HepG2 (cell line): ENCODE data around the gene MYO1C. TPM values are rescaled to one million over a fixed set of nuclear protein-coding genes. Genes with fewer than 3 reads are reported as not detected.

Experiments used
- ATAC-seq: fragments of 200-7000 bp; cut with Tn5 transposase; 3 replicates; pipeline ENCODE4 v1.9.1; 2020; ENCODE audit warnings: mild to moderate bottlenecking, moderate library complexity
- BruUV-seq: library from RNA; stranded (reverse); fragments of 400-500 nt; replicated peaks from 2 replicates; lab custom pipeline; 2021; lab: Mats Ljungman, UMichigan
- CTCF ChIA-PET: fragments of 300-600 bp; formaldehyde crosslinking; extraction: SDS; loops from one replicate; lab custom pipeline; 2021; ENCODE audit warnings: low total read pairs, inconsistent platforms, low intra/inter-chr PET ratio; lab: Yijun Ruan, JAX
- POLR2A ChIA-PET: fragments of 350-600 bp; sonication (Branson Sonifier 250); formaldehyde crosslinking; loops from one replicate; lab custom pipeline; 2020; ENCODE audit warnings: antibody characterized with exemption, inconsistent platforms; lab: Yijun Ruan, JAX
- DNase-seq: peaks from one replicate; pipeline ENCODE4 v3.0.0-alpha.2; 2015; ENCODE audit warnings: low spot score
- FAIRE-seq: peaks from 3 replicates; lab custom pipeline; 2011; peaks lifted over from hg19 to GRCh38; lab: Jason Lieb, UNC
- H2AFZ ChIP-seq: one replicate; pipeline ENCODE4 v1.6.1; 2011; ENCODE audit warnings: low read length, inconsistent platforms
- H3K27ac ChIP-seq: fragments of 300-600 bp; 3 replicates; pipeline ENCODE4 v1.8.0; 2011; ENCODE audit warnings: mixed run types, mild to moderate bottlenecking, mixed read lengths, low read length, inconsistent platforms; ENCODE audit not compliant: insufficient read depth; ENCODE audit errors: extremely low read length
- H3K27me3 ChIP-seq, 2 experiments: fragments of 200-600 bp in 1 of 2; 2 replicates in 1 of 2; 3 replicates in 1 of 2; pipeline versions ENCODE4 v1.6.0 to v1.8.0; 2011; ENCODE audit warnings: low read length in 2 of 2, mild to moderate bottlenecking in 2 of 2, moderate library complexity in 2 of 2, inconsistent platforms in 1 of 2; ENCODE audit not compliant: insufficient read depth in 2 of 2, control insufficient read depth in 1 of 2
- H3K36me3 ChIP-seq, 2 experiments: fragments of 200-600 bp in 1 of 2; replicated peaks in 1 of 2; 2 replicates in 1 of 2; 3 replicates in 1 of 2; pipeline versions ENCODE4 v1.5.1 to v1.8.0; 2011; ENCODE audit warnings: low read length in 2 of 2, inconsistent platforms in 1 of 2; ENCODE audit not compliant: insufficient read depth in 2 of 2, control insufficient read depth in 1 of 2
- H3K4me1 ChIP-seq: 2 replicates; pipeline ENCODE4 v1.5.1; 2012; ENCODE audit warnings: low read length, inconsistent platforms; ENCODE audit not compliant: insufficient read depth
- H3K4me2 ChIP-seq: 2 replicates; pipeline ENCODE4 v1.6.0; 2011; ENCODE audit warnings: low read depth, low read length, inconsistent platforms
- H3K4me3 ChIP-seq, 3 experiments: fragments of 200-600 bp in 1 of 3; sonication (generic), shearing (Covaris generic) in 1 of 3; replicated peaks in 1 of 3; 2 replicates each; pipeline ENCODE4 v1.5.1; 2011 to 2016; ENCODE audit warnings: low read length in 3 of 3, inconsistent platforms in 2 of 3, low read depth in 2 of 3, mild to moderate bottlenecking in 2 of 3, control low read depth in 1 of 3, mixed read lengths in 1 of 3; ENCODE audit not compliant: insufficient read depth in 1 of 3
- H3K79me2 ChIP-seq: one replicate; pipeline ENCODE4 v1.6.1; 2011; ENCODE audit warnings: low read length, inconsistent platforms; ENCODE audit not compliant: insufficient read depth
- H3K9ac ChIP-seq: 2 replicates; pipeline ENCODE4 v1.6.0; 2011; ENCODE audit warnings: mild to moderate bottlenecking, low read depth, low read length, inconsistent platforms; ENCODE audit not compliant: insufficient read depth
- H3K9me3 ChIP-seq: 2 replicates; pipeline ENCODE4 v1.5.1; 2012; ENCODE audit warnings: mild to moderate bottlenecking, low read length
- H4K20me1 ChIP-seq: 2 replicates; pipeline ENCODE4 v1.6.0; 2011; ENCODE audit warnings: inconsistent platforms, mild to moderate bottlenecking, low read length, moderate library complexity; ENCODE audit not compliant: insufficient read depth
- LRRFIP1 ChIP-seq: sonication (generic); formaldehyde crosslinking; conservative IDR thresholded peaks from 2 replicates; pipeline ENCODE4 v1.4.0; 2020; ENCODE audit warnings: missing genetic modification reagents
- MLX ChIP-seq: IDR thresholded peaks from 2 replicates; pipeline ENCODE4 v1.6.1; 2016
- NFE2L1 ChIP-seq: sonication (generic); formaldehyde crosslinking; IDR thresholded peaks from 2 replicates; pipeline ENCODE4 v1.4.0; 2020; ENCODE audit warnings: missing genetic modification reagents, mild to moderate bottlenecking, borderline replicate concordance
- SIN3B ChIP-seq: fragments of 150-350 bp; IDR thresholded peaks from 2 replicates; pipeline ENCODE4 v1.6.1; 2014; ENCODE audit warnings: low read length
- SP2 ChIP-seq: sonication (generic); formaldehyde crosslinking; IDR thresholded peaks from 2 replicates; pipeline ENCODE4 v1.5.1; 2020; ENCODE audit warnings: mild to moderate bottlenecking, missing genetic modification reagents
- SRSF9 ChIP-seq: fragments of 200-400 bp; formaldehyde crosslinking; IDR thresholded peaks from 2 replicates; pipeline ENCODE4 v1.6.1; 2018; ENCODE audit warnings: borderline replicate concordance, mild to moderate bottlenecking, low read depth, low read length; ENCODE audit not compliant: insufficient read depth, poor library complexity, severe bottlenecking
- TBP ChIP-seq: sonication (generic); formaldehyde crosslinking; IDR thresholded peaks from 2 replicates; pipeline ENCODE4 v1.5.0; 2020; ENCODE audit warnings: missing genetic modification reagents
- ZNF282 ChIP-seq: fragments of 450-650 bp; IDR thresholded peaks from 2 replicates; pipeline ENCODE4 v1.6.1; 2018; ENCODE audit not compliant: partially characterized antibody
- ZNF383 ChIP-seq: sonication (generic); formaldehyde crosslinking; IDR thresholded peaks from 2 replicates; pipeline ENCODE4 v1.4.0; 2020; ENCODE audit warnings: missing genetic modification reagents, mild to moderate bottlenecking, borderline replicate concordance
- ZNF546 ChIP-seq: sonication (generic); formaldehyde crosslinking; conservative IDR thresholded peaks from 2 replicates; pipeline ENCODE4 v1.8.1; 2023; ENCODE audit warnings: mild to moderate bottlenecking, missing genetic modification reagents
- ZNF564 ChIP-seq: sonication (generic); formaldehyde crosslinking; IDR thresholded peaks from 2 replicates; pipeline ENCODE4 v1.8.1; 2023; ENCODE audit warnings: mild to moderate bottlenecking, missing genetic modification reagents
- ZNF710 ChIP-seq: sonication (generic); formaldehyde crosslinking; IDR thresholded peaks from 2 replicates; pipeline ENCODE4 v1.5.0; 2020; ENCODE audit warnings: mild to moderate bottlenecking, missing genetic modification reagents, borderline replicate concordance
- ZNF891 ChIP-seq: sonication (generic); formaldehyde crosslinking; IDR thresholded peaks from 2 replicates; pipeline ENCODE4 v1.5.0; 2020; ENCODE audit warnings: mild to moderate bottlenecking, missing genetic modification reagents
- WGBS: methylation state at CpG from one replicate; pipeline ENCODE4 v1.1.6; 2017; ENCODE audit warnings: low lambda C conversion rate; 5-methylcytosine and 5-hydroxymethylcytosine counted together
- in situ Hi-C: cut with HindIII; loops from 2 replicates; pipeline ENCODE4 v1.10.0; 2017; ENCODE audit warnings: low pct_unique_long_range_greater_than_20kb; ENCODE audit not compliant: extremely low pct_ligation_motif_present
- intact Hi-C: fragments of 100-400 bp; cut with micrococcal nuclease; formaldehyde crosslinking; loops from one replicate; pipeline ENCODE4 v1.10.0; 2022; ENCODE audit not compliant: unreplicated experiment
- polyA plus RNA-seq, 8 experiments: library from polyadenylated mRNA; depleted of rRNA in 3 of 8; stranded (reverse) in 7 of 8; unstranded in 1 of 8; fragments of >200 nt; fragmentation: Illumina TruSeq in 4 of 8; extraction: Trizol in 4 of 8; gene quantifications; 2 replicates each; pipeline versions ENCODE4 v1.2.1 to v1.2.3, GENCODE V29; 2011 to 2016; ENCODE audit warnings: low read depth in 4 of 8, missing spikeins in 1 of 8, mixed read lengths in 1 of 8; ENCODE audit not compliant: insufficient read depth in 1 of 8
- total RNA-seq, 5 experiments: library from RNA; depleted of rRNA; stranded (reverse); fragments of >200 nt; fragmentation: Illumina TruSeq; extraction: Trizol; gene quantifications; 2 replicates each; pipeline ENCODE4 v1.2.3, GENCODE V29; 2016; ENCODE audit warnings: low read depth in 1 of 5
- TF ChIP-seq, protein P1 (sequence below): sonication (generic); formaldehyde crosslinking; IDR thresholded peaks from 2 replicates; pipeline ENCODE4 v1.8.1; 2023; ENCODE audit warnings: mild to moderate bottlenecking, missing genetic modification reagents

Gene MYO1C
- total and polyA plus RNA-seq, 2 of the 13 experiments (the other 11 are each of a cell fraction or from before 2014, with no cell fraction given) = 22.7 to 40.8 TPM

- H3K4me2 ChIP-seq = peak overlapping the region; percentile 99; the same call in 1 of the 2 replicates
- in situ Hi-C loops = no loop called here
- no peak overlapping the region for H3K4me3 ChIP-seq
- TF ChIP-seq ZNF282 (no peak), ZNF710 (CRISPR knock-in tag) (no peak), TBP (CRISPR knock-in tag) (no peak), MLX (no peak), SIN3B (no peak), SP2 (CRISPR knock-in tag) (no peak), ZNF546 (no peak), SRSF9 (no peak), ZNF383 (CRISPR knock-in tag) (no peak), ZNF564 (CRISPR knock-in tag) (no peak), LRRFIP1 (CRISPR knock-in tag) (no peak), ZNF891 (no peak), NFE2L1 (CRISPR knock-in tag) (no peak)
- TF ChIP-seq, protein P1, sequence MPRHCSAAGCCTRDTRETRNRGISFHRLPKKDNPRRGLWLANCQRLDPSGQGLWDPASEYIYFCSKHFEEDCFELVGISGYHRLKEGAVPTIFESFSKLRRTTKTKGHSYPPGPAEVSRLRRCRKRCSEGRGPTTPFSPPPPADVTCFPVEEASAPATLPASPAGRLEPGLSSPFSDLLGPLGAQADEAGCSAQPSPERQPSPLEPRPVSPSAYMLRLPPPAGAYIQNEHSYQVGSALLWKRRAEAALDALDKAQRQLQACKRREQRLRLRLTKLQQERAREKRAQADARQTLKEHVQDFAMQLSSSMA (CRISPR knock-in tag) = no peak
- peaks cover 13% of the 10 kb centered on the region for H3K79me2 ChIP-seq
- intact Hi-C loops = no loop called here
- H3K27ac ChIP-seq = no peak overlapping the region
- no peaks in the 10 kb centered on the region for H3K36me3 ChIP-seq
- ChIA-PET POLR2A (interaction anchor here (1.4 to 2.4 kb wide), 3 partner anchors 22 to 137 kb away, joined by 4 to 19 read pairs (median 4); partner anchors contain the start of genes CRK and INPP5K), CTCF (no interaction called here)
- H3K9me3 ChIP-seq = no peaks in the 10 kb centered on the region
- WGBS = 87% methylated on average over 12 of the region's 23 CpGs
- ATAC-seq = no peak
- no peak overlapping the region for H3K9ac ChIP-seq
- no peaks in the 10 kb centered on the region; a peak in 1 of 5 replicates for H3K27me3 ChIP-seq
- no peaks in the 10 kb centered on the region for H4K20me1 ChIP-seq
- no peak overlapping the region for H2AFZ ChIP-seq
- no TSS peak for BruUV-seq
- no peak for FAIRE-seq
- H3K4me1 ChIP-seq = peaks cover 39% of the 10 kb centered on the region
- no peak for DNase-seq
Measured at GRCh38 chr17:1493291-1493980, 950 bp upstream of the MYO1C start.
